GF-D8 (cell line): ENCODE results near the gene DCAKD.
A peak's percentile ranks its signal among the peaks of the same experiment; 100 is the strongest.
"Not testable (repeated sequence)": the region's sequence is repeated elsewhere in the genome, so short reads cannot be mapped to it uniquely, and the experiment has no call there.

Experiments used
- DNase-seq: peaks from one replicate; lab custom pipeline; 2025; lab: John Stamatoyannopoulos, UW

The DCAKD gene

DNA sequence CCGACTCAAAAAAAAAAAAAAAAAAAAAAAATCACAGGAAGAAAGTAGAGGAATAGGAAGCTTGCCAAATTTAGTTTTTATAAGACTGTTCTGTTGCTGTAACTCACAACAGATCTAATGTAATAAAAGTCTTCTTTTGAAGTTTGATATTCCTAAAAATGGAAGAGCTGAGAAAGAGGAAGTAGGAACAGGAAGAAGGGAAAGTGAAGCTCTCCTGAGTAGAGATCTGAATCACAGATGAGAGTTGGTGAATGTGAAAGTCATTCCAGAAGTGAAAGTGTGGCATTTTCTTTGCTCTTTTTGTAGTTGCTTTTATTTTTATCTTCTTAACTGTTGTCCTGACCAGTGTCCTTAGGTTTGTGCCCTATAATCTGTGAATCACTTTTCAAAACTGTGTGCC, 11.8 kb upstream of the DCAKD start:
- DNase-seq = peak; percentile 23

DNA sequence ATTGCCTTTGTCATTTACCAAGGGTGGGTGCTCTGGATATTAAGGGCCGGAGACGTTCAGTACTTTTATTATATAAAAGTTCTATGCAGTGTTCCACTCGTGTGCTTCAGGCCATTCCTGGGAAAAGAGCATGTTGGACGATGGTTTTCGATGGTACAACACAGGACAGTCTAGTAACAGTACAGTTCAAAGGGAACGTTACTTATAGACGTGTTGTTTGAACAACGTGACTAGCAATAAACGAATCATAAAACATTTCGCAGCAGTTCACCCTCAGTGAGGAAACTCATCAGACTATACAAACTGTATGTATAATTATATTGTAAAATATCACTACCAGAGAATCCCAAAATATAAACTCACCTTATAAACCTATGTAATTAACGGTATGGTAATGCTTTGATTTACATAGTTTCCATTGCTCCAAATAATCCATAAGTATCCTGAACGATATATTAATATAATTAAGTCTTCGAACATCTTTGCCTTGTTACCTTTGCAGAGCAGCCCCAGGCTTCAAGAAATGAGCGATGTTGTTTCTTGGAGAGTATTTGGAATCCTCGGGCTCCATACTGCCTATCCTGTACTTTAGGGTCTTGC, 10.3 kb upstream of the DCAKD start:
- DNase-seq = no peak

DNA sequence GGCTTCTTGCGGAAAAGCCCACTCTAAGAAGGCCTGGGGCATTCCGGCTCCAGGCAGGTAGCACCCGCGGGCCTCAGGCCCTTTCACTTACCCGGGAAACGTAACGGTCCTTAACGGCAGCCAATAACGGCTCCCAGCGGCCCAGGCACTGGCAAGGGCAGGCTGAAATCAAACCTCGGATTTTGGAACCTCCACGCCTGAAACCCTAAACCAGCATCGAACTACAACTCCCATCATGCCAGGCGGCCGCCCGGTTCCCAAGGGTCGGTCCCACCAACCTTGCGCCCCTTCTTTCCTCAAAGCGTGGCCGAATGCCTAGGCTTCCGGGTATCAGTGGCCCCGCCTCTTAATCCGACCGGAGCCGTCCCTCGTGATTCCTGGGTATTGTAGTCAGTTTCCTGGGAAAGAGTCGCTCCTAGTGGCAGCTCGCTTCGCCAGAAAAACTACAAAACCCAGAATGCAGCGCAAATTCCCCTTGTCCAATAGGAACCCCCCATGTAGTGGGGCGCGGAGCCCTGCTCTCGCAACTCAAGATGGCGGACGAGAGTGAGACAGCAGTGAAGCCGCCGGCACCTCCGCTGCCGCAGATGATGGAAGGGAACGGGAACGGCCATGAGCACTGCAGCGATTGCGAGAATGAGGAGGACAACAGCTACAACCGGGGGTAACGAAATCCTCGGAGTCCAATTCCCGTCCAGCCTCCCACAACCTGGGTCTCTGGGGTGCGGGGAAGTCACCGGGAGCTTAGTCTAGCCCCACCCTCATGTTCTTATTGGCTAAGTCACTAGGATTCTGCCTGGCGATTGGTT, 9.6 kb upstream of the DCAKD start, which contains the start of gene NMT1:
Gene NMT1, plus strand, starts transcription at position 521 of the 809 bp plus-strand sequence. Its CDS starts 13 bp downstream, at position 534.
- DNase-seq = peak; percentile 99

DNA sequence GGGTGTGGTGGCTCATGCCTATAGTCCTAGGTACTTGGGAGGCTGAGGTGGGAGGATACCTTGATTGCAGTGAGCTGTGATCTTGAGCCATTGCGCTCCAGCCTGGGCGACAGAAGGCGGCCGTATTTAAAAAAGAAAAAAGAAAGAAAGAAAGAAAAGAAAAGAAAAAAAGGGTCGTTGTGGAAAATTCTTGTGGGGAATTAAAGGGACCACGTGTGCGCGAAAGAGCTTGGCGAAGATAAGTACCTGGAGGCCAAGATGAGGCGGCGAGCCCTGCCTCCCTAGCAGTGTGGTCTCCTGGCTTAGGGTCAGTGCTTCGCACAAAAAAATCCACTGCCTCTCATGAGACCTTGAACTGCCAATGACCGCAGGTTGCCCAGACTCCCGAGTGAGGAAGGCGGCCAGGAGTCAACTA, 9.0 kb upstream of the DCAKD start:
- no peak for DNase-seq

DNA sequence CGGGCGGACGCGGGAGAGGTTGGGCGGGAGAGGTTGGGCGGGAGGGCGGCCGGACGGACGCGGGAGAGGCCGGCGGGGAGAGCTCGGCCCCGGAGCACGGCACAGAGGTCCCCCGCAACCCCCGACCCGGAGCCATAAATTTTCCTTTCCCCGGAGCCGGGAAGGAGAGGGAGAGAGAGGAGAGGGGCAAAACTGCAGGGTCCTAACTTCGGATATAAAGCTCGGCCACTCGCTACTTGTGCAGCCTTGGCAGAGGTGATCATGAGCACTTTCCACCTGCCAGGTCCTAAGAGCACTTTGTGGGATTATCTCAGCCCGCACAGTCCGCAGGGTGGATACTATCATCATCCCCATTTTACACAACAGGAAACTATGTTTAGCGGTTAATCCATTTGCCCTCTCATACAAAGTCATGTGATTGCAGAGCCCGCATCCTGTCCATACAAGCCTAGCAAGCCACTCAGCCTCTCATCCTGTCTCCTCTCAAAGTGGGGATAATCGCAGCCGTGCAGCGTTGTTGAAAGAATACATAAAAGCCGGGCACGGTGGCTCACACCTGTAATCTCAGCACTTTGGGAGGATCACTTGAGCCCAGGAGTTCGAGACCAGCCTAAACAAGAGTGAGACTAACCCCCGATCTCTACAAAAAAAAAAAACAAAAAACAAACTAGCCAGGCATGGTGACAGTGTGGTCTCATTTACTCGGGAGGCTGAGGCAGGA, 780 bp upstream of the DCAKD start:
- peak; percentile 76 for DNase-seq

DNA sequence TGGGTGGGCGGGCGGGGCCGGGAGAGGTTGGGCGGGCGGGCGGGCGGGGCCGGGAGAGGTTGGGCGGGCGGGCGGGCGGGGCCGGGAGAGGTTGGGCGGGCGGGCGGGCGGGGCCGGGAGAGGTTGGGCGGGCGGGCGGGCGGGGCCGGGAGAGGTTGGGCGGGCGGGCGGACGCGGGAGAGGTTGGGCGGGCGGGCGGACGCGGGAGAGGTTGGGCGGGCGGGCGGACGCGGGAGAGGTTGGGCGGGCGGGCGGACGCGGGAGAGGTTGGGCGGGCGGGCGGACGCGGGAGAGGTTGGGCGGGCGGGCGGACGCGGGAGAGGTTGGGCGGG, 254 bp upstream of the DCAKD start:
- not testable (repeated sequence) for DNase-seq

DNA sequence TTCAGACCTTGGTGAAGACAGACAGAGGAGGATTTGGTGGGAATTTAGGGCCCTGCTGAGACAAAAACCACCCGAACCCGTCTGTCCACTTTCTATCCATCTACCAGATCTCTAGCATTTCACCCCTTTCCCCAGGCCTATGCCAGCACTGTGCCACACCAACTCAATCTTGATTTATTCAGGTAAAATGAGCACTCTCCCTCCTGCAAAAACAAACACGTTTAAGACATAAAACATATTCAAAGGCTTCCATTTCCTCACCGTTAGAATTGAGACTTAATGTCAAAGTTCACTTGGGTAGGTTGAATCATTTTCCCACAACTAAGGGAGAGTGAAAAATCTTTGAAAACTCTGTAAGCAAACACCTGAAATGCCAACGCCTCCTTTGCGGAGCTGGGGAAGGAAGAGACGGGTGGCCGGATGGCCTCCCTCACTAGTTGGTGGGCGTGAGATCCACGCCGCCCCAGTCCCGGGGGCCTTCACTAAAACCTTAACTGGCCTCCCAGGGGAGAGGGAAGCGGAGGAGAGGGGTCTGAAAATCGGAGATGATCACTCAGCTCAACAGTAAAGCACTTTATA, 862 bp downstream of the DCAKD start:
- DNase-seq = peak; percentile 2

DNA sequence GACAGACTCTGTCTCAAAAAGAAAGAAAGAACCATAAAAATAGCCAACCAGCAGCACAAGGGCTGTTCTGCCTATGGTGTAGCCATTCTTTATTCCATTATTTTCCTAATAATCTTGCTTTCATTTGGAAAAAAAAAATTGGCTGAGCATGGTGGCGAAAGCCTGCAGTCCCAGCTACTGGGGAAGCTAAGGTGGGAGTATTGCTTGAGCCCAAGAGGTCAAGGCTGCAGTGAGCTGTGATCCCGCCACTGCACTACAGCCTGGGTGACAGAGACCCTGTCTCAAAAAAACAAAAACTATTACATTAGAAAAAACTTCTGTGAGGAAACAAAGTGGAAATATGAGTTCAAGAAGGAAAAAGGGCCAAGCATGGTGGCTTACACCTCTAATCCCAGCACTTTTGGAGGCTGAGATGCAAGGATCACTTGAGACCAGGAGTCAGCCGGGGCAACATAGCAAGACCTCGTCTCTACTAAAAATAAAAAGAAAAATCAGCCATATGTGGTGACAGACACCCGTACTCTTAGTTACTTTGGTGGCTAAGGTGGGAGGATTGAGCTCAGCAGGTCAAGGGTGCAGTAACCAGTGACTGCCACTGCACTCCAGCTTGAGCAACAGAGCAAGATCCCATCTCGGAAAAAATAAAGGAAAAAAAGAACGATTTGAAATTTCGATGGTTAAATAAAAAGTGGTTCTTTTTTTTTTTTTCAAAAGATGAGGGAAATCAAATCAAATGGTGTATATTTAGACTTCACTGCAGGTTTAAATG, 2.5 kb downstream of the DCAKD start:
- DNase-seq = no peak

DNA sequence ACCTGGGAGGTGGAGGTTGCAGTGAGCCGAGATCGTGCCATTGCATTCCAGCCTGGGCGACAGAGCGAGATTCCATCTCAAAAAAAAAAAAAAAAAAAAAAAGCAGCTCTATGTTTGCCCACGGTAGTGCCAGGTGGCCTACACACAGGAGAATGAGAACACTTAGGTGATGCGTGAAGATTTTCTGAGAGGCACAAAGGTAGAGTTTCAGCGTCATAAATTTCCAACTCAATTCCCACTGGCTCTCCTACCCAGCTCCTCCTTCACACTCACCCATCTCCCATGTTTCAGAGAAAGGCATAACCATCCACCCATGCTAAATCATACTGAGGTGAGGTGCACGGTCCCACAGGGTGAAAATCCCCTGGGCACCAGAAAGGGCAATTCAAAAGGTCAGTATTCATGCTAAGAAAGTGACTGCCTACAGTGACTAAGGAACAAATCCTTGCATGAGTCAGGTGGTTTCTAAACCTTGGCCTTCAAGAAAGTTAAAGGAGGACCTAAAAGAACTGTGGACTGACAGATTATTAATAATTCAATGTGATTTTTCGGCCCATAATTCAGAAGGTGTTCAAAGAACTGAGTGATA, 4.8 kb downstream of the DCAKD start:
- DNase-seq = no peak

DNA sequence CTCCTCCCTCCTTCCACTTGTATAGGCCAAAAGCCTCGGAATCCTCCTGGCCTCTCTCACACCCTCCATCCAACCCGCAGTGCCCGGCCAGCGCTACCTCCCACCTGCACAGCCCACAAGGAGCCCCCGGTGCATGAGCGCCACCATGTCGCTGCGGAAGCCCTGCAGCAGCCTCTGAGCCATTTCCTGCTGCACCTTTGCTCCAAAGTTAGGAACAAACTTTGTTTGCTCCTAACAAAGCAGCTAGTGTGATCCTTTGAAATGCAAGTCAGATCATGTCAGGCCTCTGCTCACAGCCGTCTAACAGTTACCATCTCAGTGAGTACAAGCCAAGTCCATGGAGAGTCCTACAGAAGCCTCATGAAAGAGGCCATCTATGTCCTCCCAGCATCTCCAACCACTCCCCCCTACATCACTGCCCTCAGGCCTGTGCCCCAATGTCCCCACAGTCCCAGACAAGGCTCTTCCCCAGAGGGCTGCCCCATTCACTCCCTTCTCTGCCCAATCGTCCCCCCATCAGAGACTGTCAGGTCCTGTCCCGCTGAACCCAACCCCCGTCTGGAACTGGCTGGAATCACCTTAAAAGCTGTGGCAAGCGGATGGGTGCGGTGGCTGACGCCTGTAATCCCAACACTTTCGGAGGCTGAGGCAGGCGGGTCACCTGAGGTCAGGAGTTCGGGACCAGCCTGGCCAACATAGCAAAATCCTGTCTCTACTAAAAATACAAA, 7.5 kb downstream of the DCAKD start:
- no peak for DNase-seq

DNA sequence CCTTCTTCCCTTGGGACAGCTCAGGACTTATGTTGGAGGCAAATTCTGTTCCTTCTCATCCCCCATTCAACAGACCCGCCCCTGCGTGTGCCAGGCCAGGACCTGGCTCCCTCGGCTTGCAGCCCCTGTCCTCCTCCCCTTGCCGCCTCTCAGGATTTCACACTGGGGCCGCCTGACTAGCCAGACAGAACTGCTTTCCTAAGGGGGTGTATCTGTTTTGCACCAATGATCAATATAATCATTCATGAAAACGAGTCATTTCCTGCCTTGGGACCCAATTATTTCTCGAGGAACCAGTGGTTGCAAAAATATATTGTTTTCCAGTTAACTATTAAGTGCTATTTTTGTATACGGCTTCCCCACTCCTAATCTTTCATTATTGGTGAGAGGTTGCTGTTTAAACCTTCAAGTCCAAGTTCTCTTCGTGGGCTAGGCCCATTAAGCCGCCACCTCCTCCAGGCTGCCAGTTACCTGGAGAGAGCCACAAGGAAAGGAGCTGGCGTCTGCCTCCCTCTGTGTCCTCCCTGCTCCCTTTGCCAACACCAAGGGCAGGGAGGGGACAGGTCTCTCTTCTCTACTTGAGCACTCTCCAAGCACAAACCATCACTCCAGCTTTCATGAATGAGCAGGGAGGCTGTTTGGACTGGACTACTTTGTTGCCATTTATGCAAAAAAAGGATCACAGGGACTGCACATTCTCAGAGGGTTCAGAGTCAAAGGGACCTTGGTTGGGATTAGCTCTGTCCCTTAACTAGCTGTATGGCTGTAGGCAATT, 8.9 kb downstream of the DCAKD start:
- no peak for DNase-seq

DNA sequence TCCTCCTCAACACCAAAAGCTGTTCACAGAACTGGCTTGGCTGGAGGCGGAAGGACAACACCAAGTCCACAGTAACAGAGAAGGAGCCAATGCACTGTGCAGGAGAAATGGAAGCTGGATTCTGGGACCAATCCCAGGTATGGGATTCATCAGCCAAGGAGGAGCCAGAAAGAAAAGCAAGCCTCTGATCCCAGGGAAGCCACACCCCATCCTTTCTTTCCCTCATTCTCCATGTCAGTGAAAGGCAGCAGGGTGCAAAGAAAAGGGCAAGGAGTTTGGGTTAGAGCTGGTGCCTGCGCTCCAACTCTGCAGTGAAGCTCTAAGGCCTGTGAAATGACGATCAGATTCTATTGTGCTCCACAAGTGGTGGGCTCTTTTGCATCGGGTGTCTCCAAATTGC, 11.0 kb downstream of the DCAKD start:
- DNase-seq = no peak

DNA sequence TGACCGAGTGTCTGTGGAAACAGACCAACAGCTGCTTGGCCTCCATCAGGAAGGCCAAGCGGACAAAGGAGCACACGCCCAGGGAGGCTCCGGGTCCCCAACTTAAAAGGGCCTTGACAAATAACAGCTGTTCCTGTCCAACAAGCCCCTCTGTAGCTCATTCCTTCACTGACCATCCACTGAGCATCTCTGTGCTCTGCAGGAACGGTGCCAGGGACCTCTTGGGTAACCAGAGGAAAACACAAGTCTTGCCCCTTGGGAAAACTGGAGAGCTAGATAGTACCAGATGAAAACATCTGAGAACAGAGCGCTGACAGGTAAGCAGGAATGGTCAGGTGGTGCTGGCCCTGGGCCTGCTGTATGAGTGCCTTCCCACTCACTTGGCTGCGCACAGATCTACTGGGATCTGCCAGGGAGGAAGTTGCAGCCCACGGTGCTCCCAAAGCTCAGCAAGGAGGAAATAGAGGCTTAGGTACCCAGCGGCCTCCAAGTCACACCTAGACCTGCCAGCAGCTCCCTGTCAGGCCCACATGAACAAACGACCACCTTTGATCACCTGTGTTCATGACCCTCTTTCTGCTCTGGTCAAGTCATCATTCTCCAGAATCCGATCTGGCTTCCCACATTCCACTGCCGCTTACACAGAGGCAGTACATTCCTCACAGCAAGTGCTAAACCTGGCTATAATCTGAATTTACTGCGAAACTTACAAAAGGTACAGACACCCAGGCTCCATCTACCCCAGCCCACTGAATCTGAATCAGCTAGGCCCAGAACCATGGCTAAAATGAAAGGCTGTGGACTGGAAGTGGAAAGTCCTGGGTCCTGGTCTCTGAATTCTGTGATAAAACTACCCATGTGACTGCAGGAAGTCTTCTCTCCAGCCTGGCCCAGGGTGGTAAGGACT, 12.5 kb downstream of the DCAKD start:
- no peak for DNase-seq

DNA sequence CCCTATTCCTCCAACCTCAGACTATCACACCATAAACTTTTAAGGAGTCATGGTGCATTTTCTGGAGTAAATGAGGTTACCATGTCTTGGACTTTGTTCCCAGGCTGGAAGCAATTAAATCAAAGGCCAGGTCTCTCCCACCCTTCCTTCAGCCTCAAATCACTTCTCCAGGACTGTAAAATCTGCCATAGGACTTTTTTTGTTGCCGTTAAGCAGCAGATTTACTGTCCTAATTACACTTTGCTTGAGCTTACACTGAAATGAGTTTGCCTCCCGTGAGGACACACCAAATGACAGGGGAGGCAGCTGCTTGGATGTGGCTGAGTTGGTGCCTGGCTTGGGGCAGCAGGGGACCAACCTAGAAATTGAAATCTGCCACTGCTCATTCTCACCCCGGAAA, 14.7 kb downstream of the DCAKD start:
- DNase-seq = no peak

DNA sequence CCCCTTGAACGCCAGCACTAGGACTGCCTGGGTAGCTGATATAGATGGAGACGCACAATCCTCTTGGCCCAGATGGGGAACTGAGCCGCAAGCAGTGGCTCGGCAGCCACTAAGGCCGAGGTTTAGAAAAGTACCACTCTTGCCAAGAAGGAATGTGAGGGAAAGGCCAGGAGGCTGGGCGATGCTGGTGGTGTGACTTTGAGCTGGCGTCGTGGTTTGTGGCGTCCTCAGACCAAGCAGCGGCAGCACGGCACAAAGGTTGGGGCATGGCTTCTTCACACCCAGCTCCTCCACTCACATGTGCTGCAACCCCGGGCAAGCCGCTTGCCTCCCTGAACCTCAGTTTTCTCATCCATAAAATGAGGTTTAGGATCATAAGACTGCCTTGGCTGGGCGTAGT, 15.6 kb downstream of the DCAKD start:
- no peak for DNase-seq

DNA sequence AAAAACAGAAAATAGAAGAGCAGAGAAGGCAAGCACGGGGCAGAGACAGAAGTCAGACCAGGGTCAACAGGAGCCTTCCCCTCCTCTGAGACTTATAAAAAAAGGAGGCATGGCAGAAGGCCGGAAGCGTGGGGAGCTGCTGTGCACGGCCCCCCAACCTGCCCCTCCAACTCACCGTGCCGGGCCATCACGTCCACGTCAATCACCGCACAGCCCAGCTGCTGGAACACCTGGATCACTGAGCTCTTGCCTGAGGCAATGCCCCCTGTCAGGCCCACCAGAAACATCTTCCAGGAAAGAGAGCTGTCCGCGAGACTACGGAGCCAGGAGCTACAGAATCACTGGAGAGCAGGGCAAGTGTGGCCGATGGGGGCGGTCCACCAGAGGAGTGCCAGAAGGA, 16.8 kb downstream of the DCAKD start:
- no peak for DNase-seq

DNA sequence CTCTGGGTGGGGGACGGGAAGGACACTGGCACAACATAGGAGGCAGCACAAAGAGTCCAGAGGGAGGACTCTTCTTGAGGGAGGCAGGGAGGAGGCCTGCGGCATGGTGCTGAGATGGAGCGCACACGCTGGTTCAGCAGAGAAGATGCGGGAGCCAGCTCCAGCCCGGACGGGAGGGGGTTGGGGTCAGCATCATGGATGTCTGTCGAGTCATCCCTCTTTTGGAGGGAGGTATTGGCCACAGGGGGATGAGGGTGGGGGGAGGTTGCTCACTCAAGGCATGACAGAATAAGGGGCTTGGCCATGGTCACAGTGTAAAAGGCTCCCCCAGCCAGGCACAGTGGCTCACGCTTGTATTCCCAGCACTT, 19.3 kb downstream of the DCAKD start:
- DNase-seq = no peak

DNA sequence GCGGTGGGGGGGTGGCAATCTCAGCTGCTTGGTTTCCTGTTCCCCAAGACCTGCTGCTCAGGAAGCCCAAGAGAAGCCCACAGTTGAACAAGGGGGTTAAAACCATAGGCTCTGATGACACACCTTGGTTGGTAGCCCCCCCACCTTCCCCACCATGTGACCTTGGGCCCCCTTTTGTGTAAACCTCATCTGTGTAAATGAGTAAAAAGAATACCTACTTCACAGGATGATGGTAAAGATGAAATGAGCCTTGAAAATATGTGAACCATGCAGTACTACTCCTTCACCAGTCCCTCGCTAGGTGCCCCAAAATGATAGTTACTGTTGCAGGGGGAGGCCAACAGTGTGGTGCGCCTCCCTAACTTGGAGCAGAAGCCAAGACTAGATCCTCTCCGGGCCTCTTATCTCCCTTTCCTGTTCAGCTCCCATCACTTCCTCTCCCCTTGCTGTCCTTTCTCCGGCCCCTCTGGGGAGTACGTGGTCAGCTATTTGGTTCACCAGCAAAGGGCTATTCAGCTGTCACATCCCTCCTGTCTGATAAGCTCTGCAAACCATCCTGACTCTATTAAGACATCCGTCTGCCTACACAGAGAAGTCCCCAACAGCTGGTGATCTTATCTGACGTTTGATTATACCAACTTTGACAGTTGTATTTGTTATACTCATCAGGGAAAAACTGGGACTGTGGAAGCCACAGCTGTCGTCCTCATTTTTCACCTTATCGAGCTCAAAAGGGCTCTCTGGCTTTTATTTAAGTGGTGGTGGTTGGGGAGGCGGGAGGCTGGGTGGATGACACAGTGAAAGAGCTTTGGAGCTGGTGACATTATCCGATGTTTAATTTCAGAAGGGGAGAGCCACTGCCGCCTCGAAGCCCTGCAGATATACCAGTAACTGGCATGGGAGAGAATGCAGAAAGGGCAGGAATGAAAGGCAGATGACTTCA, 19.9 kb downstream of the DCAKD start:
- DNase-seq = peak; percentile 69
